Sigmoid colon (tissue), 7 donors: ENCODE results near the gene DOLPP1. TPM values are rescaled to one million over a fixed set of nuclear protein-coding genes. Genes with fewer than 3 reads are reported as not detected.

ENCODE experiments used
- DNase-seq: peaks from one replicate; pipeline ENCODE4 v3.0.0-alpha.2; 2019
- H3K27ac ChIP-seq, 4 donors: fragments of 200-600 bp; sonication (generic); one replicate each; pipeline ENCODE4 v1.5.1; 2016 to 2019; ENCODE audit warnings: mild to moderate bottlenecking in 1 of 4
- H3K27me3 ChIP-seq, 3 donors: fragments of 200-600 bp; sonication (generic); one replicate each; pipeline ENCODE4 v1.5.1; 2019; ENCODE audit warnings: mild to moderate bottlenecking in 1 of 3
- H3K36me3 ChIP-seq, 4 donors: fragments of 200-600 bp; sonication (generic); one replicate each; pipeline ENCODE4 v1.5.1; 2016 to 2019
- H3K4me1 ChIP-seq, 4 donors: fragments of 200-600 bp; sonication (generic); one replicate each; pipeline ENCODE4 v1.5.1; 2017 to 2019
- H3K4me3 ChIP-seq, 4 donors: fragments of 200-600 bp; sonication (generic); one replicate each; pipeline ENCODE4 v1.5.1; 2017 to 2019; ENCODE audit warnings: mild to moderate bottlenecking in 2 of 4, moderate library complexity in 1 of 4
- H3K9me3 ChIP-seq, 4 donors: fragments of 200-600 bp in 3 of 4; sonication (generic) in 3 of 4; one replicate each; pipeline versions ENCODE4 v1.5.1 to v1.6.1; 2013 to 2019
- EP300 ChIP-seq, 4 donors: sonication (generic); formaldehyde crosslinking; IDR thresholded peaks; one replicate each; pipeline ENCODE4 v1.6.1; 2017; ENCODE audit warnings: antibody characterized with exemption in 4 of 4
- POLR2A ChIP-seq, 2 donors: fragments of 450-650 bp; IDR thresholded peaks; one replicate each; pipeline ENCODE4 v1.6.1; 2016; ENCODE audit warnings: antibody characterized with exemption in 2 of 2, mild to moderate bottlenecking in 2 of 2, moderate library complexity in 2 of 2
- POLR2AphosphoS5 ChIP-seq, 4 donors: sonication (generic); formaldehyde crosslinking; IDR thresholded peaks; one replicate each; pipeline ENCODE4 v1.6.1; 2017; ENCODE audit warnings: antibody characterized with exemption in 4 of 4
- WGBS, 2 donors: extraction: QIAGEN DNeasy Blood & Tissue Kit; methylation state at CpG; one replicate each; pipeline ENCODE4 v1.1.7; 2013; 5-methylcytosine and 5-hydroxymethylcytosine counted together
- intact Hi-C: fragments of 100-400 bp; cut with DNase I; formaldehyde crosslinking; loops from one replicate; pipeline ENCODE4 v1.15.1; 2023
- polyA plus RNA-seq, 3 donors: library from polyadenylated mRNA; stranded (reverse); fragments of 200-250 nt; gene quantifications; one replicate each; pipeline ENCODE4 v1.2.3, GENCODE V29; 2013
- total RNA-seq, 4 donors: library from RNA; depleted of rRNA; stranded (reverse); fragments of >200 nt; gene quantifications; one replicate each; pipeline ENCODE4 v1.1.0, GENCODE V29; 2016
- TF ChIP-seq, protein P1 (sequence below), 4 experiments: fragments of 450-650 bp in 3 of 4; fragments of 200-600 bp in 1 of 4; IDR thresholded peaks; one replicate each; pipeline ENCODE4 v1.5.1; 2016 to 2019; ENCODE audit warnings: antibody characterized with exemption in 4 of 4, mild to moderate bottlenecking in 3 of 4, moderate library complexity in 2 of 4
- donor health status: healthy with polysubstance abuse.
- donor health status: Bipolar disorder and iron deficiency.
- donor health status: healthy.

Gene DOLPP1
- total and polyA plus RNA-seq, 7 donors = 2.3 to 39.4 (median 4.3) TPM

GRCh38 chr9:129089246-129089645, 8.3 kb downstream of the DOLPP1 start:
- Histone ChIP-seq H3K36me3 (peaks cover 0 to 62% (median 18%) of the 10 kb centered on the region in 4 donors), H3K27ac (no peak overlapping the region), H3K4me1 (no peaks in the 10 kb centered on the region), H3K9me3 (no peaks in the 10 kb centered on the region), H3K27me3 (no peaks in the 10 kb centered on the region), H3K4me3 (no peak overlapping the region)
- TF ChIP-seq EP300 (IDR thresholded peaks at IDR 0.05) (no peak), POLR2AphosphoS5 (IDR thresholded peaks at IDR 0.05) (no peak), POLR2A (IDR thresholded peaks at IDR 0.05) (no peak)
- TF ChIP-seq, protein P1, sequence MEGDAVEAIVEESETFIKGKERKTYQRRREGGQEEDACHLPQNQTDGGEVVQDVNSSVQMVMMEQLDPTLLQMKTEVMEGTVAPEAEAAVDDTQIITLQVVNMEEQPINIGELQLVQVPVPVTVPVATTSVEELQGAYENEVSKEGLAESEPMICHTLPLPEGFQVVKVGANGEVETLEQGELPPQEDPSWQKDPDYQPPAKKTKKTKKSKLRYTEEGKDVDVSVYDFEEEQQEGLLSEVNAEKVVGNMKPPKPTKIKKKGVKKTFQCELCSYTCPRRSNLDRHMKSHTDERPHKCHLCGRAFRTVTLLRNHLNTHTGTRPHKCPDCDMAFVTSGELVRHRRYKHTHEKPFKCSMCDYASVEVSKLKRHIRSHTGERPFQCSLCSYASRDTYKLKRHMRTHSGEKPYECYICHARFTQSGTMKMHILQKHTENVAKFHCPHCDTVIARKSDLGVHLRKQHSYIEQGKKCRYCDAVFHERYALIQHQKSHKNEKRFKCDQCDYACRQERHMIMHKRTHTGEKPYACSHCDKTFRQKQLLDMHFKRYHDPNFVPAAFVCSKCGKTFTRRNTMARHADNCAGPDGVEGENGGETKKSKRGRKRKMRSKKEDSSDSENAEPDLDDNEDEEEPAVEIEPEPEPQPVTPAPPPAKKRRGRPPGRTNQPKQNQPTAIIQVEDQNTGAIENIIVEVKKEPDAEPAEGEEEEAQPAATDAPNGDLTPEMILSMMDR (IDR thresholded peaks at IDR 0.05) = no peak
- WGBS, 2 donors = 88 to 93% methylated on average over 15 of the region's 15 CpGs
- DNase-seq = no peak
- intact Hi-C loops = no loop called here

DNA sequence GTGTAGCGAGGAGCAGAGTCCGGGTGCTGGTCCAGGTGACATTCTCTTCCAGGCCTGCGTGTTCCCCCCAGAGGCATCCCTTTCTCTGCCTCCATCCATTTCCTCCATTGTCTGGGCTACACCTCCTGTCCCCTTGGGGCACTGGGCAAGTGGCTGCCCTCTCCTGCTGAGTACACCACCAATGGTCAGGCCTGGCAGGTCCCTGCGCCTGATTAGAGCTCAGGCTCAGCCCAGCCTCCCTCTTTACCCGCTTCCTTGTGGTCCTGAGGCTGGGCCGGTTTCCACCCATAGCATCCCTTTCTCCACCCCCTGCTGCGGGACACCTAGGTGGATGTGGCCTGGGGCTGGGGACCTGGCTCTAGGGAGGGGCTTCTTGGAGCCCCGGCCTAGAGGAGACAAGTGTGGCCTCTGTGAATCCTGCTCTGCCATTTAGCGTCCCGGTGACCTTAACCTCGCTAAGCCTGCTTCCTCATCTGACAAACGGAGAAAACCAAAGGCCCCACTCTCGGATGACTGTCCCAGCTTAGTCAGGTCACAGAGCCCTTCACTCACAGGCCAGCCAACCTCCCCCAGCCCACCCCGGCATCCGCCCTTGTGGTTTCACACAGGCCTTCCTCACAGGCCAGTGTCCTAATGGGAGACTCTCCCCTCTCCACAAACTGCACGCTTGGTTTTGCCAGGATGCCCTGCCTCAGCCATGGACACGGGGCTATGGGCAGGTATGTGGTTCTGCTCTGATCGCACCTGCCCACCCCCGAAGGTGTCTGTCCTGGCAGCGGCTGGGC, 12.9 kb downstream of the DOLPP1 start:
- intact Hi-C loops = no loop called here
- H3K4me1 ChIP-seq = no peaks in the 10 kb centered on the region

DNA sequence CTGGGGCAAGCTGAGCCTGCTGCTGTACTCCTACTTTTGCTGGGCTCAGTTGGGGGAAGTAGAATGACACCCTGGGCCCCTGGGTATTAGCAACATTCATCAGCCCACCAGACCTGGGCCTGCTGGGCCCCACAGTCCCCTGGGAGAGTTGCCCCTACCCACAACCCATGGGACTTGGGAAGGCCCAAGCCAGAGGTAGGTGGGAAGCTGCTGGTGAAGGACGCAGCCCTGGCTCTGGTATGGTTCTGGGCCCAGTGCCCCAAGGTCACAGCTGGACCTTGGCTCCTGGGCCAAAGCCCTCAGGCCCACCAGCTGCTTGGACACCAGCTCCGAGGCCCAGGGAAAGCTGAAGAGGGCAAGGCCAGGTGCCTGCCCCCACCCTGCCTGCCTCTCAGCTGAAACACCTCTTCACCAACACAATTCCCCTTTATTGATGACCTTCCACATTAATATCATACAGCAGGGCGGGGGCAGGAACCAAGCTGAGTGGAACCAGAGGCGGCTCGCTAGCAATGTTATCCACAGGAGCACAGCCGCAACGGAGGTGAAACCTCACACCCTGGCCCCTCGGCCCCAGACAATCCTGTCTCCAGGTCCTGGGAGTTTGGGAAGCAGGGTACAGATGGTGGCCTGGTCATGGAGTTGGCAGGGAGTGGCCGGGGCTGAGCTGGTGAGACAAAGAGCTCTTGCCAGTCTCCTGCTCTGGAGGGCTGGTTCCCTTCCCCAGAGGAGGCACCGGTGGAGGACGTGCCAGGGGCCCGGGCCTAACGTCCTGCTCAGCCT, 13.7 kb downstream of the DOLPP1 start:
- intact Hi-C loops = no loop called here
- Histone ChIP-seq H3K27me3 (no peaks in the 10 kb centered on the region), H3K9me3 (no peaks in the 10 kb centered on the region), H3K4me3 (no peak overlapping the region), H3K36me3 (peaks cover 7 to 57% (median 29%) of the 10 kb centered on the region in 4 donors), H3K4me1 (no peaks in the 10 kb centered on the region), H3K27ac (no peak overlapping the region)
- TF ChIP-seq, protein P1 (IDR thresholded peaks at IDR 0.05) = no peak
- no peak for TF ChIP-seq POLR2A (IDR thresholded peaks at IDR 0.05)
- TF ChIP-seq EP300 (IDR thresholded peaks at IDR 0.05) = no peak
- no peak for TF ChIP-seq POLR2AphosphoS5 (IDR thresholded peaks at IDR 0.05)
- no peak for DNase-seq
- WGBS, 2 donors = 94 to 96% methylated on average over 13 of the region's 13 CpGs

More for the DNA sequence above, 12.9 kb downstream of the DOLPP1 start:
- 87% methylated on average over 20 of the region's 20 CpGs for WGBS, 2 donors
- TF ChIP-seq POLR2A (IDR thresholded peaks at IDR 0.05) (no peak), POLR2AphosphoS5 (IDR thresholded peaks at IDR 0.05) (no peak), EP300 (IDR thresholded peaks at IDR 0.05) (no peak)
- TF ChIP-seq, protein P1 (IDR thresholded peaks at IDR 0.05) = no peak
- no peaks in the 10 kb centered on the region for H3K9me3 ChIP-seq
- no peaks in the 10 kb centered on the region for H3K27me3 ChIP-seq
- DNase-seq = no peak
- no peak overlapping the region for H3K27ac ChIP-seq
- peaks cover 7 to 64% (median 31%) of the 10 kb centered on the region in 4 donors for H3K36me3 ChIP-seq
- no peak overlapping the region for H3K4me3 ChIP-seq

GRCh38 chr9:129095170-129095667, 14.3 kb downstream of the DOLPP1 start:
- Histone ChIP-seq H3K36me3 (peaks cover 7 to 57% (median 29%) of the 10 kb centered on the region in 4 donors), H3K27me3 (no peaks in the 10 kb centered on the region), H3K9me3 (no peaks in the 10 kb centered on the region), H3K4me3 (no peak overlapping the region), H3K4me1 (no peaks in the 10 kb centered on the region), H3K27ac (no peak overlapping the region)
- 96% methylated on average over 21 of the region's 21 CpGs for WGBS, 2 donors
- intact Hi-C loops = no loop called here
- TF ChIP-seq POLR2A (IDR thresholded peaks at IDR 0.05) (no peak), EP300 (IDR thresholded peaks at IDR 0.05) (no peak), POLR2AphosphoS5 (IDR thresholded peaks at IDR 0.05) (no peak)
- TF ChIP-seq, protein P1 (IDR thresholded peaks at IDR 0.05) = no peak
- no peak for DNase-seq
